ENCODE results near the gene TLR2. TPM values are rescaled to one million over a fixed set of nuclear protein-coding genes. Genes with fewer than 3 reads are reported as not detected.

TLR2 gene
- total and polyA plus RNA-seq, 2 of the 4 experiments (the other 2 are of a cell fraction) = under 0.01 to 0.03 TPM

DNA sequence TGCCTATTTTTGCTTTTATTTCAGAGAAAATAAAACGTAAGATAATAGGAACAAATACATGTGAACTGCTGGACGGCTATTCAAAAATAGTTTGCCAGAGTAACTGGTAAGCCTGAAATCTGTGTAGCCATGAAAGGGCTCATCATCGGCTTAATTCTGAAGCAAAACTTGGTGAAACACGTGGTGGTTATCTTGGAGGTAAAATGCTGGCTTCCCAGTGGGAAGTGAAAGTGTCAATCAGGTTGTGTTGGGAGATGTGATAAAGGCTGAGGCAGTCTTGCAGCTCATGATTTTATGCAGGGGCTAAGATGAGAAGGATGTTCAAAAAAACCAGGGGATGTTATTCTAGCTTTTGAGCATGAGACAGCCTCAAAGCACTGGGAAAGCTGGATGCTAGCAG, 36.1 kb upstream of the TLR2 start:
- no peak overlapping the region for H2BK5ac ChIP-seq (ENCODE audit: low read depth, low read length, poor library complexity, severe bottlenecking)
- no peak overlapping the region for H4K8ac ChIP-seq (ENCODE audit: low read depth in 2 of 2, low read length in 2 of 2)
- no peak overlapping the region for H3K23ac ChIP-seq (ENCODE audit: low read depth, low read length)
- dilution Hi-C loops (cut with HindIII; ENCODE audit: low sequenced_read_pairs, unreplicated experiment) = no loop called here
- no peak overlapping the region for H2BK15ac ChIP-seq (ENCODE audit: low read depth, low read length)
- H3K9me1 ChIP-seq (ENCODE audit: insufficient read depth, low read length) = peaks cover 4% of the 10 kb centered on the region; the same call in 1 of the 2 replicates
- no peaks in the 10 kb centered on the region for H3K79me1 ChIP-seq (ENCODE audit: low read depth in 1 of 2, low read length in 2 of 2)
- peaks cover 3% of the 10 kb centered on the region for H3K9me3 ChIP-seq (ENCODE audit: control insufficient read depth, insufficient read depth, low read length)
- no peaks in the 10 kb centered on the region for H3K36me3 ChIP-seq (ENCODE audit: control insufficient read depth, insufficient read depth, low read length)
- H2AK9ac ChIP-seq (replicated peaks; ENCODE audit: low read depth, low read length, poor library complexity) = no peak overlapping the region
- H3K4ac ChIP-seq (ENCODE audit: low read depth, low read length) = no peak overlapping the region
- H3K18ac ChIP-seq (ENCODE audit: low read depth, low read length) = no peak overlapping the region
- no peaks in the 10 kb centered on the region for H3K4me1 ChIP-seq (ENCODE audit: control insufficient read depth, insufficient read depth, low read length)
- no peak overlapping the region for H2AFZ ChIP-seq (replicated peaks; ENCODE audit: low read length, poor library complexity)
- no peaks in the 10 kb centered on the region; the same call in 1 of the 2 replicates for H3K27me3 ChIP-seq (ENCODE audit: control insufficient read depth, insufficient read depth, low read length)
- H3K4me2 ChIP-seq (ENCODE audit: low read depth, low read length) = no peak overlapping the region; the same call in 1 of the 2 replicates
- TF ChIP-seq CEBPB (IDR thresholded peaks at IDR 0.05; ENCODE audit: low read depth, low read length) = no peak
- TF ChIP-seq RAD21 (IDR thresholded peaks at IDR 0.05; ENCODE audit: low read length) = no peak
- TF ChIP-seq, protein P1, sequence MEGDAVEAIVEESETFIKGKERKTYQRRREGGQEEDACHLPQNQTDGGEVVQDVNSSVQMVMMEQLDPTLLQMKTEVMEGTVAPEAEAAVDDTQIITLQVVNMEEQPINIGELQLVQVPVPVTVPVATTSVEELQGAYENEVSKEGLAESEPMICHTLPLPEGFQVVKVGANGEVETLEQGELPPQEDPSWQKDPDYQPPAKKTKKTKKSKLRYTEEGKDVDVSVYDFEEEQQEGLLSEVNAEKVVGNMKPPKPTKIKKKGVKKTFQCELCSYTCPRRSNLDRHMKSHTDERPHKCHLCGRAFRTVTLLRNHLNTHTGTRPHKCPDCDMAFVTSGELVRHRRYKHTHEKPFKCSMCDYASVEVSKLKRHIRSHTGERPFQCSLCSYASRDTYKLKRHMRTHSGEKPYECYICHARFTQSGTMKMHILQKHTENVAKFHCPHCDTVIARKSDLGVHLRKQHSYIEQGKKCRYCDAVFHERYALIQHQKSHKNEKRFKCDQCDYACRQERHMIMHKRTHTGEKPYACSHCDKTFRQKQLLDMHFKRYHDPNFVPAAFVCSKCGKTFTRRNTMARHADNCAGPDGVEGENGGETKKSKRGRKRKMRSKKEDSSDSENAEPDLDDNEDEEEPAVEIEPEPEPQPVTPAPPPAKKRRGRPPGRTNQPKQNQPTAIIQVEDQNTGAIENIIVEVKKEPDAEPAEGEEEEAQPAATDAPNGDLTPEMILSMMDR (conservative IDR thresholded peaks at IDR 0.05; ENCODE audit: low read depth, low read length) = no peak
- TF ChIP-seq SMC3 (IDR thresholded peaks at IDR 0.05; ENCODE audit: low read depth, low read length) = no peak
- no peak for TF ChIP-seq MXI1 (IDR thresholded peaks at IDR 0.05; ENCODE audit: borderline replicate concordance, low read depth, low read length)
- TF ChIP-seq RCOR1 (IDR thresholded peaks at IDR 0.05; ENCODE audit: insufficient replicate concordance, low read length) = no peak
- TF ChIP-seq MAFK (IDR thresholded peaks at IDR 0.05; ENCODE audit: low read depth, low read length) = no peak
- TF ChIP-seq CHD1 (IDR thresholded peaks at IDR 0.05; ENCODE audit: low read depth, low read length) = no peak
- TF ChIP-seq NFE2L2 (IDR thresholded peaks at IDR 0.05; ENCODE audit: low read depth, low read length) = no peak
- TF ChIP-seq RFX5 (IDR thresholded peaks at IDR 0.05; ENCODE audit: low read depth, low read length) = no peak
- H3K27ac ChIP-seq (ENCODE audit: insufficient read depth, low read length) = no peak overlapping the region
- no peak overlapping the region for H4K91ac ChIP-seq (ENCODE audit: insufficient read depth, low read depth, low read length)
- CTCF ChIA-PET = no interaction called here
- no peak overlapping the region for H3K56ac ChIP-seq (ENCODE audit: extremely low read depth, insufficient read depth, low read length)
- no peak overlapping the region for H3K9ac ChIP-seq (ENCODE audit: low read depth, low read length)
- H2BK120ac ChIP-seq (ENCODE audit: low read depth, low read length) = no peak overlapping the region
- H4K20me1 ChIP-seq (ENCODE audit: insufficient read depth, low read length) = no peaks in the 10 kb centered on the region
- H3K14ac ChIP-seq (replicated peaks; ENCODE audit: low read depth, low read length) = no peak overlapping the region
- no peak overlapping the region for H2AK5ac ChIP-seq (ENCODE audit: low read depth, low read length)
- no TSS peak for BruUV-seq (replicated peaks)
- ATAC-seq (ENCODE audit: low read depth) = no peak
- POLR2A ChIA-PET (ENCODE audit: unreplicated experiment) = no interaction called here
- no peak overlapping the region for H3K4me3 ChIP-seq (ENCODE audit: insufficient read depth, low read depth, low read length)
- H4K5ac ChIP-seq (ENCODE audit: low read depth, low read length) = no peak overlapping the region
- in situ Hi-C loops (cut with MboI; ENCODE audit: low sequenced_read_pairs) = no loop called here
- intact Hi-C loops (cut with micrococcal nuclease) = loop anchor here (5.0 kb wide), 1 partner anchor 104 kb away; no protein-coding TSS in a partner anchor
- H2BK20ac ChIP-seq (ENCODE audit: low read depth, low read length) = no peak overlapping the region
- WGBS, 2 experiments (ENCODE audit: extremely low coverage in 2 of 2, insufficient read length in 1 of 2) = 64% methylated on average over 2 of the region's 4 CpGs; no CpG with 5 or more reads in 1 of the 2 experiments
- DNase-seq = no peak

Data from IMR-90 (cell line).